GM10248 (cell line): ENCODE measurements around the gene ZNF446.

Source experiments
- CTCF ChIA-PET: fragments of 300-600 bp; sonication (Branson Sonifier 250); formaldehyde crosslinking; extraction: SDS; loops from one replicate; lab custom pipeline; 2021; ENCODE audit warnings: antibody characterized with exemption; lab: Yijun Ruan, JAX
- POLR2A ChIA-PET: fragments of 350-650 bp; sonication (Branson Sonifier 250); formaldehyde crosslinking; extraction: SDS; loops from one replicate; lab custom pipeline; 2020; ENCODE audit warnings: antibody characterized with exemption; lab: Yijun Ruan, JAX
- DNase-seq: peaks from one replicate; pipeline ENCODE4 v3.0.0; 2012; ENCODE audit errors: extremely low spot score
- CTCF ChIP-seq: IDR thresholded peaks from 2 replicates; pipeline ENCODE4 v1.5.1; 2012; ENCODE audit warnings: mild to moderate bottlenecking, low read depth; ENCODE audit errors: extremely low read depth, missing control alignments, control extremely low read depth

The ZNF446 gene

GRCh38 chr19:58476498-58477015 is 405 bp downstream of the ZNF446 start:
- POLR2A ChIA-PET, result no interaction called here
- TF ChIP-seq CTCF, result no peak
- peak; percentile 29 for DNase-seq
- CTCF ChIA-PET, result interaction anchor here (1.7 kb wide), 1 partner anchor 12 kb away, joined by 3 read pairs; no protein-coding TSS in a partner anchor

- ChIA-PET CTCF (interaction anchor here (1.7 kb wide), 1 partner anchor 12 kb away, joined by 3 read pairs; no protein-coding TSS in a partner anchor), POLR2A (no interaction called here)
- no peak for TF ChIP-seq CTCF
- no peak for DNase-seq
Measured at GRCh38 chr19:58477130-58477529, 978 bp downstream of the ZNF446 start.

- ChIA-PET CTCF (interaction anchor here (1.7 kb wide), 1 partner anchor 11 kb away, joined by 3 read pairs; no protein-coding TSS in a partner anchor), POLR2A (interaction anchor here (0.6 kb wide), 1 partner anchor 10 kb away, joined by 3 read pairs; no protein-coding TSS in a partner anchor)
- no peak for TF ChIP-seq CTCF
- DNase-seq, result no peak
Measured at GRCh38 chr19:58477871-58478270, 1.7 kb downstream of the ZNF446 start.

GRCh38 chr19:58479303-58479702 is 3.2 kb downstream of the ZNF446 start:
- TF ChIP-seq CTCF, result no peak
- ChIA-PET POLR2A (no interaction called here), CTCF (interaction anchor here (1.0 kb wide), 1 partner anchor 10 kb away, joined by 3 read pairs; no protein-coding TSS in a partner anchor)

GRCh38 chr19:58479736-58480480 is 3.8 kb downstream of the ZNF446 start:
- POLR2A ChIA-PET, result no interaction called here
- TF ChIP-seq CTCF, result no peak

More at GRCh38 chr19:58479303-58479702, 3.2 kb downstream of the ZNF446 start:
- no peak for DNase-seq

GRCh38 chr19:58480481-58480830 is 4.3 kb downstream of the ZNF446 start:
- no peak for DNase-seq
- ChIA-PET CTCF (interaction anchor here (0.9 kb wide), 1 partner anchor 34 kb away, joined by 4 read pairs; no protein-coding TSS in a partner anchor), POLR2A (no interaction called here)

More at GRCh38 chr19:58479736-58480480, 3.8 kb downstream of the ZNF446 start:
- no peak for DNase-seq
- CTCF ChIA-PET, result interaction anchor here (0.9 kb wide), 1 partner anchor 34 kb away, joined by 4 read pairs; no protein-coding TSS in a partner anchor

More at GRCh38 chr19:58480481-58480830, 4.3 kb downstream of the ZNF446 start:
- TF ChIP-seq CTCF, result no peak
